Hepatocyte (in vitro differentiated cells): ENCODE data around the gene SLC25A25. TPM values are rescaled to one million over a fixed set of nuclear protein-coding genes. Genes with fewer than 3 reads are reported as not detected.
"Not testable (repeated sequence)": the region's sequence is repeated elsewhere in the genome, so short reads cannot be mapped to it uniquely, and the experiment has no call there.

ENCODE experiments used
- DNase-seq: peaks from one replicate; pipeline ENCODE4 v3.0.0-alpha.2; 2016; ENCODE audit warnings: low spot score
- H2AFZ ChIP-seq: fragments of 200-600 bp; sonication (generic); 2 replicates; pipeline ENCODE4 v1.6.0; 2016; ENCODE audit warnings: antibody characterized with exemption, mild to moderate bottlenecking
- H3K27ac ChIP-seq: fragments of 200-600 bp; sonication (generic); 2 replicates; pipeline ENCODE4 v1.5.1; 2016; ENCODE audit warnings: mild to moderate bottlenecking
- H3K27me3 ChIP-seq: fragments of 200-600 bp; sonication (generic); 2 replicates; pipeline ENCODE4 v1.6.1; 2016
- H3K36me3 ChIP-seq: fragments of 200-600 bp; sonication (generic); replicated peaks from 2 replicates; pipeline ENCODE4 v1.5.1; 2016; ENCODE audit warnings: low read depth; ENCODE audit not compliant: insufficient read depth
- H3K4me1 ChIP-seq: fragments of 200-600 bp; sonication (generic); 2 replicates; pipeline ENCODE4 v1.5.1; 2016; ENCODE audit warnings: mild to moderate bottlenecking, moderate library complexity; ENCODE audit not compliant: insufficient read depth
- H3K4me2 ChIP-seq: fragments of 200-600 bp; sonication (generic); 2 replicates; pipeline ENCODE4 v1.6.0; 2016
- H3K4me3 ChIP-seq: fragments of 200-600 bp; sonication (generic); 2 replicates; pipeline ENCODE4 v1.5.1; 2016; ENCODE audit warnings: mild to moderate bottlenecking
- H3K79me2 ChIP-seq: fragments of 200-600 bp; sonication (generic); 2 replicates; pipeline ENCODE4 v1.6.0; 2017; ENCODE audit warnings: mild to moderate bottlenecking
- H3K9me2 ChIP-seq: fragments of 200-600 bp; sonication (generic); replicated peaks from 2 replicates; pipeline ENCODE4 v1.6.0; 2017; ENCODE audit warnings: mild to moderate bottlenecking; ENCODE audit not compliant: insufficient read depth
- H3K9me3 ChIP-seq: fragments of 200-600 bp; sonication (generic); 2 replicates; pipeline ENCODE4 v1.5.1; 2016; ENCODE audit warnings: low read depth, mild to moderate bottlenecking
- H4K20me1 ChIP-seq: fragments of 200-600 bp; sonication (generic); 2 replicates; pipeline ENCODE4 v1.6.0; 2016; ENCODE audit warnings: mild to moderate bottlenecking; ENCODE audit not compliant: insufficient read depth, poor library complexity, severe bottlenecking
- CTCF ChIP-seq: fragments of 200-600 bp; sonication (generic); IDR thresholded peaks from 2 replicates; pipeline ENCODE4 v1.5.1; 2016; ENCODE audit warnings: antibody characterized with exemption, mild to moderate bottlenecking; ENCODE audit not compliant: poor library complexity
- EZH2 ChIP-seq: fragments of 200-600 bp; sonication (generic); IDR thresholded peaks from 2 replicates; pipeline ENCODE4 v1.6.1; 2016; ENCODE audit warnings: antibody characterized with exemption, mild to moderate bottlenecking, borderline replicate concordance
- EZH2phosphoT487 ChIP-seq: fragments of 200-600 bp; sonication (generic); IDR thresholded peaks from one replicate; pipeline ENCODE4 v1.6.1; 2018; ENCODE audit warnings: antibody characterized with exemption, mild to moderate bottlenecking, low read depth, moderate library complexity; ENCODE audit not compliant: unreplicated experiment, severe bottlenecking
- WGBS: methylation state at CpG from one replicate; pipeline ENCODE4 v1.1.6; 2016; ENCODE audit warnings: low lambda C conversion rate; ENCODE audit errors: missing lambda C conversion rate; 5-methylcytosine and 5-hydroxymethylcytosine counted together
- polyA plus RNA-seq: library from polyadenylated mRNA; unstranded; fragments of >200 nt; fragmentation: Nextera tagmentation; extraction: Ambion mirVana; gene quantifications from 2 replicates; pipeline ENCODE4 v1.2.1, GENCODE V29; 2016
- total RNA-seq: library from RNA; depleted of rRNA; stranded (reverse); fragments of >200 nt; gene quantifications from 2 replicates; pipeline ENCODE4 v1.2.3, GENCODE V29; 2014

The SLC25A25 gene
- total and polyA plus RNA-seq, 2 experiments from 2014 or later: 51.0 to 62.3 TPM

- no peak for DNase-seq
- H3K9me2 ChIP-seq: no peaks in the 10 kb centered on the region
- 59% methylated on average over 2 of the region's 2 CpGs for WGBS
- no peaks in the 10 kb centered on the region for H4K20me1 ChIP-seq
- no peak overlapping the region for H3K4me2 ChIP-seq
- H3K9me3 ChIP-seq: no peaks in the 10 kb centered on the region
- no peak overlapping the region for H2AFZ ChIP-seq
- TF ChIP-seq EZH2phosphoT487: no peak
- TF ChIP-seq CTCF: no peak
- TF ChIP-seq EZH2: no peak
- peaks cover 3% of the 10 kb centered on the region for H3K4me1 ChIP-seq
- no peaks in the 10 kb centered on the region for H3K36me3 ChIP-seq
- H3K4me3 ChIP-seq: no peak overlapping the region
- H3K79me2 ChIP-seq: no peaks in the 10 kb centered on the region
- no peak overlapping the region for H3K27ac ChIP-seq
- H3K27me3 ChIP-seq: no peaks in the 10 kb centered on the region
Observed at GRCh38 chr9:128022886-128023285, 45.1 kb upstream of the SLC25A25 start.

DNA sequence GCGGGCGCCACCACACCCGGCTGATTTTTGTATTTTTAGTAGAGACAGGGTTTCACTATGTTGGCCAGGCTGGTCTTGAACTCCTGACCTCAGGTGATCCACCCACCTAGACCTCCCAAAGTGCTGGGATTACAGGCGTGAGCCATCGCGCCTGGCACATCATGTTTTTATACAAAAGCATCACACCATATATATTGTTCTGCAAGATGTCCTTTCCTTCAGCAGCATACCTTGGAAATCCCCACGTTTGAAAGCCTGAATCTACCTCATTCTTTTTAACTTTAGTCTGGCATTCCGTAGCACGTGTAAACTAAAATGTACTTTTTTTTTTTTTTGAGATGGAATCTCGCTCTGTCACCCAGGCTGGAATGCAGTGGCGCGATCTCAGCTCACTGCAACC, 44.4 kb upstream of the SLC25A25 start:
- WGBS: 84% methylated on average over 12 of the region's 12 CpGs
- not testable (repeated sequence) for H3K9me3 ChIP-seq, H4K20me1 ChIP-seq, H3K36me3 ChIP-seq, H3K27me3 ChIP-seq, H3K79me2 ChIP-seq, H3K9me2 ChIP-seq, DNase-seq, H3K4me1 ChIP-seq, H3K27ac ChIP-seq, H3K4me3 ChIP-seq, H3K4me2 ChIP-seq, H2AFZ ChIP-seq

DNA sequence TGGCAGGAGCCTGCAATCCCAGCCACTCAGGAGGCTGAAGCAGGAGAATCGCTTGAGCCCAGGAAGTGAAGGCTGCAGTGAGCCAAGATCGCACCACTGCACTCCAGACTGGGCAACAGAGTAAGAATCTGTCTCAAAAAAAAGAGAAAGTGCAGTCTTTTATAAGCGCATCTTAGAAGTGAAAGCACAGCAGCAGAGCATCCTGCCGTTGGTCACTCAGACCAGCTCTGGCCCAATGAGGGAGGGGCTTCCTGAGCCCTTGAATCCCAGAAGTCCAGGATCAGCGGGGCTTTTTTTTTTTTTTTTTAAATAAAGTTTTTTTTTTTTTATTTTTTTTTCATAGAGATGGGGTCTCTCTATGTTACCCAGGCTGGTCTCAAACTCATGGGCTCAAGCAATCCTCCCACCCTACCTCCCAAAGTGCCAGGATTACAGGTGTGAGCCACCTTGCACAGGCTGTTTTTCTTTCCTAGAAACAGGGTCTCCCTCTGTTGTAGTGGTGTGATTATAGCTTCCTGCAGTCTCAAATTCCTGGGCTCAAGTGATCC, 43.2 kb upstream of the SLC25A25 start:
- Histone ChIP-seq H3K4me2 (no peak overlapping the region), H3K9me3 (no peaks in the 10 kb centered on the region), H3K27me3 (no peaks in the 10 kb centered on the region), H3K9me2 (no peaks in the 10 kb centered on the region), H3K27ac (no peak overlapping the region), H4K20me1 (no peaks in the 10 kb centered on the region), H3K4me1 (peaks cover 3% of the 10 kb centered on the region), H2AFZ (no peak overlapping the region), H3K4me3 (no peak overlapping the region), H3K79me2 (no peaks in the 10 kb centered on the region), H3K36me3 (no peaks in the 10 kb centered on the region)
- WGBS: 79% methylated on average over 5 of the region's 5 CpGs
- no peak for DNase-seq
- TF ChIP-seq EZH2 (no peak), CTCF (no peak), EZH2phosphoT487 (no peak)

DNA sequence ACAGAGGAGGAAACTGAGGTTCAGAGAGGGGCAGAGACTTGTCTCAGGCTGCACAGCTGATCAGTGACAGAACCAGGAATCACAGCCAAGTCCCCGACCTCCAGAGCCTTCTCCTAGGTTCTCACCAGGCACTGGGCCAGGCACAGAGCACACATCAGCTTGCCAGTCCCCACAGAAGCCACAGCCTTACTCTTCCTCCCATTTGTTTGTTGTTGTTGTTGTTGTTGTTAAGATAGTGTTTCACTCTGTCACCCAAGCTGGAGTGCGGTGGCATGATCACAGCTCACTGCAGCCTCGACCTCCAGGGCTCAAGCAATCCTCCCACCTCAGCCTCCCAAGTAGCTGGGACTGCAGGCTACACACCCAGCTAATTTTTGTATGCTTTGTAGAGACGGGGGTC, 42.3 kb upstream of the SLC25A25 start:
- Histone ChIP-seq H3K36me3 (no peaks in the 10 kb centered on the region), H4K20me1 (no peaks in the 10 kb centered on the region), H3K9me3 (no peaks in the 10 kb centered on the region), H3K27me3 (no peaks in the 10 kb centered on the region), H3K4me2 (no peak overlapping the region), H3K79me2 (no peaks in the 10 kb centered on the region), H3K27ac (no peak overlapping the region), H3K9me2 (no peaks in the 10 kb centered on the region), H3K4me1 (peaks cover 3% of the 10 kb centered on the region), H2AFZ (no peak overlapping the region), H3K4me3 (no peak overlapping the region)
- 67% methylated on average over 4 of the region's 4 CpGs for WGBS
- DNase-seq: no peak
- TF ChIP-seq EZH2phosphoT487: no peak
- no peak for TF ChIP-seq CTCF
- no peak for TF ChIP-seq EZH2
